Pons (tissue), 1 donor: ENCODE measurements around the gene COX7A1.
"Not testable (repeated sequence)": the region's sequence is repeated elsewhere in the genome, so short reads cannot be mapped to it uniquely, and the experiment has no call there.

Experiments
- DNase-seq: peaks from one replicate; pipeline ENCODE4 v3.0.0-alpha.2; 2016; ENCODE audit warnings: low spot score

COX7A1 gene

GRCh38 chr19:36141039-36141927, 11.0 kb downstream of the COX7A1 start:
- peak; percentile 69 for DNase-seq

GRCh38 chr19:36140304-36141038, 11.8 kb downstream of the COX7A1 start:
- DNase-seq = no peak

DNA sequence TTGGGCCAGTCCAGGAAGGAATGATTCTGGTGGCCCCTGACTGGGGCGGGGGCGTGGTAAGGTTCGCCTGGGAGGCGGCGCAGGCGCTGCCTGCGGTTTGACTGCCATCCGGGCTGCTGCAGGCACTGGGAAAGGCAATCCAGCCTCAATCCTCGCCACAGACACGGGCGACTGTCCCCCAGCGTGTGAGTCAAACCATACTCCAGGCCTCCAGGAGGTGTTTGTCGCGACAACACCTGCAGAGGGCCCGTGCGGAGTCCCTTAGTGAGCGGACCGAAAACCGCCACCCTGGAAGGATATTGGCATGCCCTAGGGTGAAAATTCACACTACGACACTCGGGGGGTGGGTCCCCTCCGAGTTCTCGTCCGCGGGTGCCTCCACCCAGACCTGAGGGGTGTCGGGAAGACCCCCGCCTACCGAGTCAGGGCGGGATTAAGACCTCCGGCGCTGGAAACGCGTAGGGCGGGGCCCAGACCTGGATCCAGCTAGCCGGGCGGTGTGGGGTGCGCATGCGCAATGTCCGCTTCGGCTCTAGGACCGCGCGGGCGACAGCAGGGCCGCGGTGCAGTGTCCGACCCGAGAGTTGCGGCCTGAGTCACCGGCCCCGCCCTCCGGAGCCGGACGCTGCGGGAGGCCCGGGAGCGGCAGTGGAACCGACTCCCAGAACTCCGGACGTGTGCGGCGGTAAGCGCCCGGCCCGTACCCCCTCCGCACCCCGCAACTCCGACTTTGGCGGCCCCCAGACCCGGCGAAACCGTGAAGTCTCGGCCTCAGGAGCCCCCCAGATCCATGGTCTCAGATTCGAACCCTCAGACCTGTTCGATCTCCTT, 12.6 kb downstream of the COX7A1 start, which contains the start of gene CAPNS1:
Gene CAPNS1, plus strand, starts transcription at position 594 of the 831 bp plus-strand sequence. CDS start 946 bp downstream, outside the sequence.
- DNase-seq = peak; percentile 94

GRCh38 chr19:36139120-36139472, 13.2 kb downstream of the COX7A1 start:
- DNase-seq = no peak

DNA sequence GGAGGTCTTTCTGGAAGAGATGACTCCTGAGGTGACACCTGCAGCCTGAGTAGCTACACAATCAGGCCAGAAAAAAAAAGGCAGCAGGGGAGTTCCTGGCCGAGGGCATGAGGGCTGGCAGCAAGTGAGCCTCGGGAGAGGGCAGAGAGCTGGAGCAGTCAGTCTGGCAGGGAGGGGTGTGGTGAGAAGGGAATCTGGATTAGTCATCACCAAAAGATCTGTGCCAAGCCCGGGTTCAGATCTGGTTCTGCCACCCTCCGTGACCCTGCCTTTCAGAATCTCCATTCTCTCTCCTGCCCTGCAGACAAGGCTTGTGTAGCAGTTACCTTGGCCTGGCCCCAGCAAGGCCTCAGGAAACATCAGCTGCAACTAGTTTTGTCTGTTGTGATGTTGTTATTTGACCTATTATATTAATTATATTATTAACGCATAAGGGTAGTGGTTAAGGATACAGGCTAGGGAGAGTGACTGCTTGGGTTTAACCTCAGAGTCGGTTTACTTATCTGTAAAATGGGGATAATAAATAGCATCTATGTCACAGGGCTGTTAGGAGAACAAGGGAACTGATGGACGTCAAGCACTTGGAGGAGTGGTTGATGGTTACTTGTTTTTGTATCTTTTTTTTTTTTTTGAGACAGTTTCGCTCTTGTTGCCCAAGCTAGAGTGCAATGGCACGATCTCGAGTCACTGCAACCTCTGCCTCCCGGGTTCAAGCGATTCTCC, 15.1 kb downstream of the COX7A1 start:
- no peak for DNase-seq

GRCh38 chr19:36134867-36135266, 17.4 kb downstream of the COX7A1 start:
- DNase-seq = not testable (repeated sequence)

DNA sequence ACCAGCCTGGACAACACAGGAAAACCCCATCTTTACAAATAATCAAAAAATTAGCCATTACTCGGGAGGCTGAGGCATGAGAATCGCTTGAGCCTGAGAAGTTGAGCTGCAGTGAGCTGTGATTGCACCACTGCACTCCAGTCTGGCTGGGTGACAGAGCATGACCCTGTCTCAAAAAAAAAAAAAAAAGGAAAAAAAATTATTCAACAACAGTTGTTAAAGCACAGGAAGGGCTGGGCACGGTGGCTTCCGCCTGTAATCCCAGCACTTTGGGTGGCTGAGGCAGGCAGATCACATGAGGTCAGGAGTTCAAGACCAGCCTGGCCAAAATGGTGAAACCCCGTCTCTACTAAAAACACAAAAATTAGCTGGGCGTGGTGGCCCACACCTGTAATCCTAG, 21.0 kb downstream of the COX7A1 start:
- not testable (repeated sequence) for DNase-seq

- DNase-seq = no peak
Observed at GRCh38 chr19:36128392-36128736, 23.9 kb downstream of the COX7A1 start.

- no peak for DNase-seq
Observed at GRCh38 chr19:36125557-36125956, 26.7 kb downstream of the COX7A1 start.

DNA sequence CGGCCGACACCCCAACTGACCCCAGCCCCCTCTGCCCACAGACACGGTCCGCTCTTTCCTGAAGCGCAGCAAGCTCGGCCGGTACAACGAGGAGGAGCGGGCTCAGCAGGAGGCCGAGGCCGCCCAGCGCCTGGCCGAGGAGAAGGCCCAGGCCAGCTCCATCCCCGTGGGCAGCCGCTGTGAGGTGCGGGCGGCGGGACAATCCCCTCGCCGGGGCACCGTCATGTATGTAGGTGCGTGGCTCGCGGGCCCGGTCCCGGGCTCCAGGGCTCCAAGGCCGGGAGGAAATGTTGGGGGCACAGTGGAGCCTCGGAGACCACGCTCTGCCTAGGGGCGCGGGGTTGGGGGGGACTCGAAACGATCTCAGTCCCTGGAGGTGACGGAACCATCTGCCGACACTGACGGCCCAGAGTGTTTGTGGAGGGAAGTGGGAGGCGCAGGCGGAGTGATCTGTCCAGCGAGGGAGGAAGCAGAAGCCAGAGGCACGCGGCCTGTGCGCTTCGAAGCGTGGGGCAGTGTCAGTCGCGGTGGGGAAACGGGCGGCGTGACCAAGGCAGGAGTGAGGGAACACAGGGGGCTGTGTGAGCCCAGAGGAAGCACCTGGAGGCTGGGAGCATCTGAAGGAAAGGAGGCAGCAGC, 30.6 kb downstream of the COX7A1 start:
- DNase-seq = no peak

DNA sequence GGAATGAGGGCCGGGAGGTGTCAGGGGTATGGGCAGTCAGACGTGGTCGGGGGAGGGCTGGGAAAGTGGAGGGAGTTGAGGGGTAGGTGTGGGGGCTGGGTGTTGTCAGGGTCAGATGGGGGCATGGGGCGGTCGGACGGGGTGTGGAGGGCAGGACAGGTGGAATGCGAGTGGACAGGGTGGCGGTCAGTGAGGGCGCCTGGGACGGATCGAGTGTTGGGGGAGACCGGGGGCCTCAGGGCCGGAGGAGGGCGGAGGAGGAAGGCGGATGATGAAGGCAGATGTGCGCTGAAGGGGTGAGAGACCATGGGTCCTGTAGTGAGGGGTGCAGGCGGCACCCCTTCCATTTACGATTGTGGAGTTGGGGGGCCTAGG, 31.3 kb downstream of the COX7A1 start:
- DNase-seq = no peak

DNA sequence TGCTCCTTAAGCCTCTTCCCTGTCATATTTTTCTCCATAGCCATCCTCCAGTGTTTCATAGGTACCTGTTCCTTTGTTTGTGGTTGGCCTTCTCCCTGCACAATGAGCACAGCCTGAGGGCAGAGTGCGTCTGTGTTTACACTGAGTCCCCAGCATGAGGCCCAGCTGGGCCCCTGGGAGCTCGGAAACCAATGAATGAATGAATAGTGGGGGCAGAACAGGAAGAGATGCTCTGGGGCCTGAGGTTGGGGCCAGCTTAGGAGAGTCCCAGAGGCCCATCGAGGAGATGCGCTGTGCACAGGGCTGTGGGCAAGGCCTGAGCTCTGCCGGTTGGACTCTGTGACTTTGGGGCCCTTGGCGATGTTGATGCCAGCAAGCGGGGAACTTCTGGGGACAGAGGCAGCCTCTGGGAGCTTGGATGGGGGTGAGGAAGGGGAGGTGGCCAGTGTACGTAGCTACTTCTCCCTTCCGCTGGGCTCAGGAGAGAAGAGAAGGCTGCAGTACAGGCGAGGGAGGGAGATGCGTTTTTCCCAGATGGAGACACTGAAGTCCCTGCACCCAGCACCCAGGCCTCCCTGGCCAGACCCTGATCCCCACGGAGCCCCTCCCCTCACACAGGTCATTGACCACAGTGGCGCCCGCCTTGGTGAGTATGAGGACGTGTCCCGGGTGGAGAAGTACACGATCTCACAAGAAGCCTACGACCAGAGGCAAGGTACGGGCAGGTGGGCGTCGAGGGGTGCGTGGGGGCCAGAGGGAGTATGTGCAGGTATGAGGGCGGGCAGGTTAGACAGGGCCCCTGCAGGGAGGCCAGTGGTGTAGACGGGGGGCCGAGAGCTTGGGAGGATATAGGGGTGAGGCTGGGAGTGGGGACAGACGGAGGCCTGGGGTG, 31.9 kb downstream of the COX7A1 start:
- no peak for DNase-seq

DNA sequence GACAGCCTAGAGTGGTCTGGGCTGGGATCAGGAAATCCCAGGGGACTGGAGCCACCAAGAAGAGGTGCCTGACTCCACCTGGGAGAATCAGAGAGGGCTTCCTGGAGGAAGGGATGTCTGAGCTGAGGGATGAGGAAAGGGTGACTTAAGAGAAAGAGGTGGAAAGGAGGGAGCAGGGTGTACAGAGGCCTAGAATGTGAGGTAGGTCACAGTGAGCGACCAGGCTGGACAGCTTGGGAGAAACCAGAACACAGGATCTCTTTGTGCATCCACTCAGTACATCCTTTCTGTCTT, 36.0 kb downstream of the COX7A1 start:
- no peak for DNase-seq

- DNase-seq = no peak
Observed at GRCh38 chr19:36115453-36116343, 36.5 kb downstream of the COX7A1 start, which contains the start of gene TBCB. TBCB (plus strand) TSS chr19:36115468; CDS start chr19:36115561, 93 bp downstream.

GRCh38 chr19:36114721-36115452, 37.4 kb downstream of the COX7A1 start, which contains the start of gene POLR2I:
POLR2I (minus strand) TSS chr19:36114875; CDS start chr19:36114856, 19 bp downstream.
- peak; percentile 100 for DNase-seq

DNA sequence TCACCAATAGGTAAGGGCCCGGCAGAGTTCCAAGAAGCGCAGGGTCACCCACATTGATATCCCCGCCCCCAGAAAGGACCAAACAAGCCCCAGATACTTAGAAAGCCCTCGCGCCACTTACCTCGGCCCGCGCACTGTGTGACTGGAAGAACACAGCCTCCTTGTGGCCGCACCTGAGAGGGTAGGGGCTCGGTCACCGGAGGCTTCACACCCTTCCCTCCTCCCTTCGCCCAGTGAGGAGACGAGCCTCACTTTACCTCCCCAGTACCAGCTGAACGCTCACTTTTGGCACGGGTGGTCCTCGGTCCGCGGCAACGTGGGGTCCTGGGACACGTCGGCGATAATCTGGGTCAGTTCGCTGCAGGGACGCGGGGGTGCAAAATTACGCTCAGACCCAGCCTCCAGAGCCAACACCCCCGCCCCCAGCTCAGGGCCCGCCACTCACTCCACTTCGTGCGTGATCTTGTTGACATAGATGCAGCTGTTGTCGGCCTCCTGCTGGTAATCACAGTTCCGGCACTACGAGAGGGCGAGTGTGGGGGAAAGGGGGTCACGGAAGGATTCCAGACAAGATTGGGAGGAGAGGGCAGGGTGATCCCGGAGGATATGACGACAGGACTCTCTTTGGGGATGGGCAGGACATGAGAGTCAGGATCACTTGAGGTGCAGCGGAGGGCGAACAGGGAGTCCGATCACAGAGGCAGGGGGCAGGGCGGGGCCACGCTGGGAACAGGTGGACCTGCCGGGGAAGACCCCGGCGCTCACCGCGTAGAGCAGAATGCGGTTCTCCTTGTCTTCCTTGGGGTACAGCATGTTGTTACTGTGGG, 38.1 kb downstream of the COX7A1 start:
- DNase-seq = peak; percentile 39

DNA sequence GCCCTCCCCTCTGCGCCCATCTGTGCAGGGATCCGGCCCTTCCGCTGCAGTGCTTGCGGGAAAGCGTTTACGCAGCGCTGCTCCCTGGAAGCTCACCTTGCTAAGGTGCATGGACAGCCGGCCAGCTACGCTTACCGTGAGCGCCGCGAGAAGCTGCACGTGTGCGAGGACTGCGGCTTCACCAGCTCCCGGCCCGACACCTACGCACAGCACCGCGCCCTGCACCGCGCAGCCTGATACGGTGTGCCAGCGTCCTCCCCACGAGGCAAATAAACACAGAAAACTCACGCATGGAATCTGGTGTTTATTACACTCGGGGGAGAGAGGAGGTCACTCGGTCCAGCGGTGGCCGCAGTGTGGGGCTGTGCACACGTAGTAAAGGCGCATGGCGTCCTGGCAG, 38.8 kb downstream of the COX7A1 start:
- no peak for DNase-seq

- no peak for DNase-seq
Observed at GRCh38 chr19:36112678-36113077, 39.6 kb downstream of the COX7A1 start.
